Cardiac fibroblast (primary cell): ENCODE data around the gene ADGRB2.

Experiments used
- DNase-seq, 2 donors: peaks; one replicate each; pipeline versions ENCODE4 v3.0.0 to v3.0.0-alpha.2; 2010; ENCODE audit warnings: low read depth in 2 of 2
- H3K4me3 ChIP-seq, 2 donors: replicated peaks in 1 of 2; 1 replicate in 1 of 2; 2 replicates in 1 of 2; pipeline ENCODE4 v1.5.1; 2011; ENCODE audit warnings: low read depth in 2 of 2, low read length in 2 of 2, mild to moderate bottlenecking in 2 of 2, moderate library complexity in 1 of 2
- CTCF ChIP-seq: IDR thresholded peaks from one replicate; pipeline ENCODE4 v1.5.1; 2011; ENCODE audit warnings: low read depth, mild to moderate bottlenecking, low read length, inconsistent platforms

The ADGRB2 gene

GRCh38 chr1:31787786-31788137, 23.6 kb upstream of the ADGRB2 start:
- DNase-seq = no peak
- no peak overlapping the region for H3K4me3 ChIP-seq
- no peak for TF ChIP-seq CTCF

GRCh38 chr1:31787261-31787660, 23.1 kb upstream of the ADGRB2 start:
- H3K4me3 ChIP-seq = no peak overlapping the region
- no peak for TF ChIP-seq CTCF
- DNase-seq = no peak

- no peak for DNase-seq
- H3K4me3 ChIP-seq = no peak overlapping the region
- no peak for TF ChIP-seq CTCF
These were observed 22.4 kb upstream of the ADGRB2 start for GRCh38 chr1:31786366-31787060.

- no peak overlapping the region for H3K4me3 ChIP-seq
- TF ChIP-seq CTCF = no peak
- no peak for DNase-seq
These were observed 21.8 kb upstream of the ADGRB2 start for GRCh38 chr1:31785947-31786290.

GRCh38 chr1:31785020-31785946, 21.1 kb upstream of the ADGRB2 start:
- DNase-seq = no peak
- H3K4me3 ChIP-seq = no peak overlapping the region
- no peak for TF ChIP-seq CTCF

GRCh38 chr1:31784356-31785019, 20.3 kb upstream of the ADGRB2 start:
- TF ChIP-seq CTCF = no peak
- no peak overlapping the region for H3K4me3 ChIP-seq
- DNase-seq = no peak
